ENCODE measurements around the gene SAMD11.
"Not testable (repeated sequence)": the region's sequence is repeated elsewhere in the genome, so short reads cannot be mapped to it uniquely, and the experiment has no call there.

SAMD11 gene, protein sequence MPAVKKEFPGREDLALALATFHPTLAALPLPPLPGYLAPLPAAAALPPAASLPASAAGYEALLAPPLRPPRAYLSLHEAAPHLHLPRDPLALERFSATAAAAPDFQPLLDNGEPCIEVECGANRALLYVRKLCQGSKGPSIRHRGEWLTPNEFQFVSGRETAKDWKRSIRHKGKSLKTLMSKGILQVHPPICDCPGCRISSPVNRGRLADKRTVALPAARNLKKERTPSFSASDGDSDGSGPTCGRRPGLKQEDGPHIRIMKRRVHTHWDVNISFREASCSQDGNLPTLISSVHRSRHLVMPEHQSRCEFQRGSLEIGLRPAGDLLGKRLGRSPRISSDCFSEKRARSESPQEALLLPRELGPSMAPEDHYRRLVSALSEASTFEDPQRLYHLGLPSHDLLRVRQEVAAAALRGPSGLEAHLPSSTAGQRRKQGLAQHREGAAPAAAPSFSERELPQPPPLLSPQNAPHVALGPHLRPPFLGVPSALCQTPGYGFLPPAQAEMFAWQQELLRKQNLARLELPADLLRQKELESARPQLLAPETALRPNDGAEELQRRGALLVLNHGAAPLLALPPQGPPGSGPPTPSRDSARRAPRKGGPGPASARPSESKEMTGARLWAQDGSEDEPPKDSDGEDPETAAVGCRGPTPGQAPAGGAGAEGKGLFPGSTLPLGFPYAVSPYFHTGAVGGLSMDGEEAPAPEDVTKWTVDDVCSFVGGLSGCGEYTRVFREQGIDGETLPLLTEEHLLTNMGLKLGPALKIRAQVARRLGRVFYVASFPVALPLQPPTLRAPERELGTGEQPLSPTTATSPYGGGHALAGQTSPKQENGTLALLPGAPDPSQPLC

DNA sequence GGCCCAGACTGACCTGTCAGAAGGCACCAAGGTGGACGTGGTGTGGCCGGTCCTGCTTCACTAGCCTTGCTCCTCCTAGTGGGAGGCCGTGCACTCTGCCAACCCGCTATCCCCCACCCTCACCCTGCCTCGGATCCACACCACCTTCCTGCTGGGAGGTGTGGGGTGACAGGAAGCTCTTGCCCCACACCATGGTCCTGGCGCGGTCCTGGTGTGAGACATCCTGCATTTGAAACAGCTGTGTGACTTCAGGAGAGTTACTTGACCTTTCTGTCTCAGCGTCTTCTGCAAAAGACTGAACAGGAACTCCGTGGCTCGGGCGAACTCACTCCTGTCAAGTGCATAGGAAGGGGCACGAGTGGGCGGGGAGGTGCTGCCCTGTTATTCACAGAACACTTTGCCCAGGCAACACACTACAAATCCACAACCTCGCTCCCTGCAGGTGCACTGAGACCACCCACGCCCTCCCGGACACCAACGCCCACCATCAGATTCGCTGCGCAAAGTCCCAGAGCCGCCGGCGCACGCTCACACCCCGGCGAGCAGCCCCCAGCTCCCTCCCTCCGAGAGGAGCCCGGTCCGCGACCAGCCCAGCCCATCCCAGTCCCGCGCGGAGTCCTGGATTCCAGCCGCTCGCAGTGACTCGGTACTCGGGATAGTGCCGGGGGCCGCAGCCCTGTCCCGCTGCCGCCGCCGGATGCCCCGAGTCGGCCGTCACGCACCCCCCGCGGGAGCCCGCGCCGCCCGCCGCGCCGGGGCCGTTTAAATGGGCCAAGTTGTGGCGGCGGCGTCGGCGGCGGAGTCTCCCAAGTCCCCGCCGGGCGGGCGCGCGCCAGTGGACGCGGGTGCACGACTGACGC, at the start of gene SAMD11:
SAMD11 (plus strand) TSS at position 793 of the 860 bp plus-strand sequence. CDS start 509 bp downstream, outside the sequence.
- DNase-seq = peak; percentile 73

DNA sequence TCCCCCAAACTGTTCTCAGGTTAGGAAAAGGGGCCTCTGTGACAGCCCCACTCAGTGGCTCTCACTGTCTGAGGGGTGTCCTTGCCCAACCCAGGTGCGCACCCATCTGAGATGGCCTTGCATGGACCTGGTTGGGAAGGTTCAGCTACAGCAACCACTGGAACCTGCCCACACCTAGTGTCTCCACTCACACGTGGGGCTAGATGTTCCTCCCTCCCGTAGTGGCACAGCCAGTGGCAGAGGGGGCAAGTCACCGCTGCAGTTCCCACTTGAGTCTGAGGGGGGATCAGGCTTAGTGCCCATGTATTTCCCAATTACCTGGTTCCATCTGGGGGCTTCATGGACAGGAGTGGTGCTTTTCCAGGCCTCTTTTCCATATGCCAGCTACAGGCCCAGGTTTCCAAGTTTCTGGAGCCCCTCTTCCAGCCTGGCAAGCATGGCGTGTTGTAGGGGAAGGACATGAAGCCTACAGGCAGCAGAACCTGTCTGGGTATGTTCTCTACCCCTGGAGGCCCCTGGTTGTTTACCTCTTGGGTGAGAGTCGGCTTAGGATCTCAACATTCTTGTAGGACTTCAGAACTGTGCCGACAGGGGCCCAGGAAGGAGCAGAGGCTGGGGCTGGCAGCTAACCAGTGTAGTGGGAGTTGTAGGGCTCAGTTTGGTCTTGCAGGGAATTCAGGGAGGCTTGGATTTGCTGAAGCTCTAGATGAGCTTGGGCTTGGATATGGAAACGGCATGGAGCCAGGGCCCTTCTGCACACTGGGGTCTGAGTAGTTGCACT, 47.1 kb upstream of the SAMD11 start:
- DNase-seq = not testable (repeated sequence)

GRCh38 chr1:877209-877986, 46.3 kb upstream of the SAMD11 start:
- DNase-seq = not testable (repeated sequence)

DNA sequence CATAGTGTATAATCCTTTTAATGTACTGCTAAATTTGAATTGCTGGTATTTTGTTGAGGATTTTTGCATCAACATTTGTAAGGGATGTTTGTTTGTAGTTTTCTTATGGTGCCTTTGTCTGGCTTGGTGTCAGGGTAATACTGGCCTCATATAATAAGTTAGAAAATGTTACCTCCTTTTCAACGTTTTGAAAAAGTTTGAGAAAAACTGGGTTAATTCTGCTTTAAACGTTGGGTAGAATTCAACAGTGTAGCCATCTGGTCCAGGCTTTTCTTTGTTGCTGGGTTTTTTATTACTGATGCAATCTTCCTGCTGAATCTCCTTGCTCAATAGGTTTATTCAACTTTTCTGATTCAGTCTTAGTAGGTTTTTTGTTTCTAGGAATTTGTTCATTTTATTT, 43.2 kb upstream of the SAMD11 start:
- DNase-seq = not testable (repeated sequence)

GRCh38 chr1:880915-881314, 42.8 kb upstream of the SAMD11 start:
- DNase-seq = not testable (repeated sequence)

DNA sequence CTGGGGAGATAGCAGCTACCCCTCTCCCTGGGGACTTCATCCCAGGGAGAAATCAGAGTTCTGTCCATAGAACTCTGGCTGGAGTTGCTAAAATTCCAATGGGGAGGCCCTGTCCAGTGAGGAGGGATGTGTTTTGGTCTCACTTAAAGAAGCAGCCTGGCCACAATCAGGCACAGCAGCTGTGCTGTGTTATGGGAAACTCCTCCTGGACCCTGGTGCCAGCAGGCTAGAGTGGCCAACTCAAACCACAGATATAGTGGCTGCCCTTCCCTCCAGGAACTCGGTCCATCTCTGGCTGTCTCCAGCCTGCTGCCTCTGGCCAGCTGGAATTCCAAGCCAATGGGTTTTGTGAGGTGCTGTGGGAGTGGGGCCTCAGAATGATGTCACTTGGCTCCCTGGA, 37.4 kb upstream of the SAMD11 start:
- no peak for DNase-seq

GRCh38 chr1:886760-887159, 37.0 kb upstream of the SAMD11 start:
- no peak for DNase-seq

GRCh38 chr1:888297-888696, 35.4 kb upstream of the SAMD11 start:
- DNase-seq = no peak

GRCh38 chr1:889774-890173, 33.9 kb upstream of the SAMD11 start:
- DNase-seq = not testable (repeated sequence)

- DNase-seq = not testable (repeated sequence)
Observed at GRCh38 chr1:890234-890633, 33.5 kb upstream of the SAMD11 start.

GRCh38 chr1:890661-891060, 33.1 kb upstream of the SAMD11 start:
- DNase-seq = no peak

DNA sequence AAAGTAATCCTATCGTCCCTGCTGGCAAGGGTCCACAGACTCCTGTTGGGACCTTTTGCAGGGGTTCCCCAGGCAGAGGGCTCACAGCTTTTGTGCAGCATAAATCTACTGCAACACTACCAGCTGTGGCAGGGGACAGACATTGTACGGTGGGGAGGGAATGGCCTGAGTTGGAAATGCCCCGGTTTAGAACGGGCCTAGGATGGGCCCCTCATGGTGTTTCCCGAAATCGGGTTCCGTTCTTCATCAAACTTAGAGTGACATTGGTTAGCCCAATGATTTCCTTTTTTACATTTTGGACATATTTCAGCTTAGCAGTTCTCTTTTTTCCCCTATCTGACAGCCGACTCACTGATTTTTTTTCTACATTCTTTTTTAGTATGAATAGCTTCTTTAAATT, 26.5 kb upstream of the SAMD11 start:
- no peak for DNase-seq

GRCh38 chr1:897951-898350, 25.8 kb upstream of the SAMD11 start:
- not testable (repeated sequence) for DNase-seq

DNA sequence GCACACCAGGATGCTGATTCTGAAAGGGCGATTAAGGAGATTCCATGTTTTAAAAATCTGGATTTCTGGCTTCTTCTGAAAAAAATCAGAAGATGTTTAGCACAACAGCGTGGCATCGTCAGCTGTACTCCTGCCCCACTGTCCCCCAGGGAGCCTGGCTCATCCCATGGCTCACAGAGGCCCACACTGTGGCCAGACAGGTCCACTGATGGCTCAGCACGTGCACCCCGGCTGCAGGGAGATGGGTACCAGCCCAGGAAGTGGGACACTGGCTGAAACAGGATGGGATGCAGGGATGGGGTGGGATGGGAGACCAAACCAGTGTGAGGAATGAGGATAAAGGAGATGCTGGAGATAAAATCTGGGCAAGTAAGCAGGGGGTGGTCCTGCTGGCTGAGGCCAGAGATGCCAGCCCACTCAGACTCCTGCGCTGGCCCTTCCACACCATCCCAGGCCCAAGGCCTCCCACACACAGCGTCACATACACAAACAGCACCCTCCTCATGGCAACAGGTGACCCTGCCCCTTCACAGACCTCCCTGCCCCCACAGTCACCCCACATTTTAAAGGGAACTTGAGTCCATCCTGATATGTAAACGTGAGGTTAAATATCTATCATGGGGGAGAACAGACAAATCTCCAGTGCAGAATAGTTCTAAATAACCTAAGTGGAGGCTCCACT, 23.9 kb upstream of the SAMD11 start:
- no peak for DNase-seq

DNA sequence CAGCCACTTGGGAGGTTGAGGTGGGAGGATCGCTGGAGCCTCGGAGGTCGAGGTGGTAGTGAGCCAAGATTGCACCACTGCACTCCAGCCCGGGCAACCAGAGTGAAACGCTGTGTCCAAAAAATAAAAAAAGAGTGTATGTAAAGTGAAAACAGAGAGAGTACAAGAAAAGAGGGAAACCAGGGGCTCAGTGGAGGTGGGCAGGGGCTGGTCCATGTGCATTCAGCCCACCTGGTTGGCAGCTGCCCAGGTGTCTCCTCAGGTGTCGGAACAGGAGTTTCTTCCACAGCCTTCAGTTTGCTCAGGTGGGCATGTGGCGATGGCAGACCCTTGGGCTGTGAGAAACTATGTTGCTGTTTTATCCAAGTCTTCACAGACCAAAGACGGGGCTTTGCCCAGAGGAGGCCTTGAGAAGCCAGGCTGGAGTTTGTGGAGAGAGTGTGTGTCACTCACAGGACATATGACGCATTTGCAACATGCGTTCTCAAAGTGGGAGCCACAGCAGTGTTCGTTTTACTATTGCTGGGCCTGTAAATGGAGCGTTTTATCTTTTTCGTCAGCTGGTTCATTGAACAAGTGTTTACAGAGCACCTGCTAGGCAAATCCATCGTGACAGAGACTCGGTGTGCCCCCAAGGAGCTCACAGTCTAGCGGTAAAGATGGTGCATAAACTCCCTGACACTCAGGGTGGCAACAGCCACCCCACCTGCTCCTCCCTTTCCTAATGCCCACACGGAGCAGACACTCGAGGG, 22.4 kb upstream of the SAMD11 start:
- DNase-seq = no peak

- DNase-seq = no peak
Observed at GRCh38 chr1:902802-903201, 20.9 kb upstream of the SAMD11 start.

- DNase-seq = no peak
Observed at GRCh38 chr1:903305-903704, 20.4 kb upstream of the SAMD11 start.

DNA sequence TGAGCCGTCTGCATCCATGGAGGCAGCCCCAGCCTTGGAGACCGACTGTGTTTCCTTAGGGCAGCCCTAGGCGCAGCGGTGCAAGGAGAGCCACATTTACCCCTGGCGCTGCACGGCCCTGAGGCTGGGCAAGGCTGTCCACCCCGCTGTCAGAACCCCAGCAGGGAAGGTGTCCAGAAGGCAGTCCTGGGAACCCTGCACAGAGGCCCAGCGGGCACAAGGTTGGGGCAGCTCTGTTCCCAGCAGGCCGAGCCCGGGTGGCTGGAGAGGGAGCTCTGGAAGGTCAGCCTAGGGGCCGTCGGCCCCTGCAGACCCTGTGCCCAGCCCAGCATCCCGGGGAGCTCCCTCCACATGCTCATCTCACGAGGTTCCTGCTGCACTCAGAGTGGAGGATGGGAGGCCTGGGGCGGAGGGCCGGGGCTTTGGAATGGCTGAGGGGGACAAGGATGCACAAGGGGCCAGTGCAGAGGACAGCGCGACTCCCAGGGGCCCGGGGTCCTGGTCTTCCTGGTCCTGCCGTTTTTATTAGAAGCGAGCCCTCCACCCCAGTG, 19.9 kb upstream of the SAMD11 start:
- DNase-seq = no peak

GRCh38 chr1:904310-904950, 19.3 kb upstream of the SAMD11 start:
- peak; percentile 68 for DNase-seq
